HepG2 (cell line): ENCODE data around the gene TBX6. TPM values are rescaled to one million over a fixed set of nuclear protein-coding genes. Genes with fewer than 3 reads are reported as not detected.

Experiments
- ATAC-seq: fragments of 200-7000 bp; cut with Tn5 transposase; 3 replicates; pipeline ENCODE4 v1.9.1; 2020; ENCODE audit warnings: mild to moderate bottlenecking, moderate library complexity
- BruUV-seq: library from RNA; stranded (reverse); fragments of 400-500 nt; replicated peaks from 2 replicates; lab custom pipeline; 2021; lab: Mats Ljungman, UMichigan
- CTCF ChIA-PET: fragments of 300-600 bp; formaldehyde crosslinking; extraction: SDS; loops from one replicate; lab custom pipeline; 2021; ENCODE audit warnings: low total read pairs, inconsistent platforms, low intra/inter-chr PET ratio; lab: Yijun Ruan, JAX
- POLR2A ChIA-PET: fragments of 350-600 bp; sonication (Branson Sonifier 250); formaldehyde crosslinking; loops from one replicate; lab custom pipeline; 2020; ENCODE audit warnings: antibody characterized with exemption, inconsistent platforms; lab: Yijun Ruan, JAX
- DNase-seq: peaks from one replicate; pipeline ENCODE4 v3.0.0-alpha.2; 2015; ENCODE audit warnings: low spot score
- FAIRE-seq: peaks from 3 replicates; lab custom pipeline; 2011; peaks lifted over from hg19 to GRCh38; lab: Jason Lieb, UNC
- H2AFZ ChIP-seq: one replicate; pipeline ENCODE4 v1.6.1; 2011; ENCODE audit warnings: low read length, inconsistent platforms
- H3K27ac ChIP-seq: fragments of 300-600 bp; 3 replicates; pipeline ENCODE4 v1.8.0; 2011; ENCODE audit warnings: mixed run types, mild to moderate bottlenecking, mixed read lengths, low read length, inconsistent platforms; ENCODE audit not compliant: insufficient read depth; ENCODE audit errors: extremely low read length
- H3K27me3 ChIP-seq, 2 experiments: fragments of 200-600 bp in 1 of 2; 2 replicates in 1 of 2; 3 replicates in 1 of 2; pipeline versions ENCODE4 v1.6.0 to v1.8.0; 2011; ENCODE audit warnings: low read length in 2 of 2, mild to moderate bottlenecking in 2 of 2, moderate library complexity in 2 of 2, inconsistent platforms in 1 of 2; ENCODE audit not compliant: insufficient read depth in 2 of 2, control insufficient read depth in 1 of 2
- H3K36me3 ChIP-seq, 2 experiments: fragments of 200-600 bp in 1 of 2; replicated peaks in 1 of 2; 2 replicates in 1 of 2; 3 replicates in 1 of 2; pipeline versions ENCODE4 v1.5.1 to v1.8.0; 2011; ENCODE audit warnings: low read length in 2 of 2, inconsistent platforms in 1 of 2; ENCODE audit not compliant: insufficient read depth in 2 of 2, control insufficient read depth in 1 of 2
- H3K4me1 ChIP-seq: 2 replicates; pipeline ENCODE4 v1.5.1; 2012; ENCODE audit warnings: low read length, inconsistent platforms; ENCODE audit not compliant: insufficient read depth
- H3K4me2 ChIP-seq: 2 replicates; pipeline ENCODE4 v1.6.0; 2011; ENCODE audit warnings: low read depth, low read length, inconsistent platforms
- H3K4me3 ChIP-seq, 3 experiments: fragments of 200-600 bp in 1 of 3; sonication (generic), shearing (Covaris generic) in 1 of 3; replicated peaks in 1 of 3; 2 replicates each; pipeline ENCODE4 v1.5.1; 2011 to 2016; ENCODE audit warnings: low read length in 3 of 3, inconsistent platforms in 2 of 3, low read depth in 2 of 3, mild to moderate bottlenecking in 2 of 3, control low read depth in 1 of 3, mixed read lengths in 1 of 3; ENCODE audit not compliant: insufficient read depth in 1 of 3
- H3K79me2 ChIP-seq: one replicate; pipeline ENCODE4 v1.6.1; 2011; ENCODE audit warnings: low read length, inconsistent platforms; ENCODE audit not compliant: insufficient read depth
- H3K9ac ChIP-seq: 2 replicates; pipeline ENCODE4 v1.6.0; 2011; ENCODE audit warnings: mild to moderate bottlenecking, low read depth, low read length, inconsistent platforms; ENCODE audit not compliant: insufficient read depth
- H3K9me3 ChIP-seq: 2 replicates; pipeline ENCODE4 v1.5.1; 2012; ENCODE audit warnings: mild to moderate bottlenecking, low read length
- H4K20me1 ChIP-seq: 2 replicates; pipeline ENCODE4 v1.6.0; 2011; ENCODE audit warnings: inconsistent platforms, mild to moderate bottlenecking, low read length, moderate library complexity; ENCODE audit not compliant: insufficient read depth
- HOXA9 ChIP-seq: sonication (generic); formaldehyde crosslinking; IDR thresholded peaks from 2 replicates; pipeline ENCODE4 v1.8.1; 2022; ENCODE audit warnings: missing genetic modification reagents, mild to moderate bottlenecking, moderate library complexity, borderline replicate concordance
- KDM4B ChIP-seq: sonication (generic); formaldehyde crosslinking; IDR thresholded peaks from 2 replicates; pipeline ENCODE4 v1.4.0; 2020; ENCODE audit warnings: missing genetic modification reagents
- MED13 ChIP-seq: sonication (generic); formaldehyde crosslinking; IDR thresholded peaks from 2 replicates; pipeline ENCODE4 v1.5.0; 2020; ENCODE audit warnings: missing genetic modification reagents
- PAWR ChIP-seq: sonication (generic); formaldehyde crosslinking; IDR thresholded peaks from 2 replicates; pipeline ENCODE4 v1.4.0; 2020; ENCODE audit warnings: missing genetic modification reagents, mild to moderate bottlenecking, borderline replicate concordance
- RBFOX2 ChIP-seq: fragments of 200-400 bp; formaldehyde crosslinking; IDR thresholded peaks from 2 replicates; pipeline ENCODE4 v1.6.1; 2017; ENCODE audit warnings: low read depth, mild to moderate bottlenecking, low read length
- THYN1 ChIP-seq: sonication (generic); formaldehyde crosslinking; IDR thresholded peaks from 2 replicates; pipeline ENCODE4 v1.8.1; 2023; ENCODE audit warnings: low read depth, mild to moderate bottlenecking, moderate library complexity, missing genetic modification reagents, borderline replicate concordance
- ZNF431 ChIP-seq: sonication (generic); formaldehyde crosslinking; IDR thresholded peaks from 2 replicates; pipeline ENCODE4 v1.9.0; 2022; ENCODE audit warnings: missing genetic modification reagents, low read depth, mild to moderate bottlenecking, borderline replicate concordance
- ZNF724P ChIP-seq: sonication (generic); formaldehyde crosslinking; IDR thresholded peaks from 2 replicates; pipeline ENCODE4 v1.8.0; 2022; ENCODE audit warnings: missing genetic modification reagents, borderline replicate concordance
- WGBS: methylation state at CpG from one replicate; pipeline ENCODE4 v1.1.6; 2017; ENCODE audit warnings: low lambda C conversion rate; 5-methylcytosine and 5-hydroxymethylcytosine counted together
- in situ Hi-C: cut with HindIII; loops from 2 replicates; pipeline ENCODE4 v1.10.0; 2017; ENCODE audit warnings: low pct_unique_long_range_greater_than_20kb; ENCODE audit not compliant: extremely low pct_ligation_motif_present
- intact Hi-C: fragments of 100-400 bp; cut with micrococcal nuclease; formaldehyde crosslinking; loops from one replicate; pipeline ENCODE4 v1.10.0; 2022; ENCODE audit not compliant: unreplicated experiment
- polyA plus RNA-seq, 8 experiments: library from polyadenylated mRNA; depleted of rRNA in 3 of 8; stranded (reverse) in 7 of 8; unstranded in 1 of 8; fragments of >200 nt; fragmentation: Illumina TruSeq in 4 of 8; extraction: Trizol in 4 of 8; gene quantifications; 2 replicates each; pipeline versions ENCODE4 v1.2.1 to v1.2.3, GENCODE V29; 2011 to 2016; ENCODE audit warnings: low read depth in 4 of 8, missing spikeins in 1 of 8, mixed read lengths in 1 of 8; ENCODE audit not compliant: insufficient read depth in 1 of 8
- total RNA-seq, 5 experiments: library from RNA; depleted of rRNA; stranded (reverse); fragments of >200 nt; fragmentation: Illumina TruSeq; extraction: Trizol; gene quantifications; 2 replicates each; pipeline ENCODE4 v1.2.3, GENCODE V29; 2016; ENCODE audit warnings: low read depth in 1 of 5
- TF ChIP-seq, protein P1 (sequence below): sonication (generic); formaldehyde crosslinking; IDR thresholded peaks from 2 replicates; pipeline ENCODE4 v1.5.0; 2020; ENCODE audit warnings: mild to moderate bottlenecking, missing genetic modification reagents, moderate library complexity

The TBX6 gene
- total and polyA plus RNA-seq, 2 of the 13 experiments (the other 11 are each of a cell fraction or from before 2014, with no cell fraction given) = 0.24 to 0.42 TPM

DNA sequence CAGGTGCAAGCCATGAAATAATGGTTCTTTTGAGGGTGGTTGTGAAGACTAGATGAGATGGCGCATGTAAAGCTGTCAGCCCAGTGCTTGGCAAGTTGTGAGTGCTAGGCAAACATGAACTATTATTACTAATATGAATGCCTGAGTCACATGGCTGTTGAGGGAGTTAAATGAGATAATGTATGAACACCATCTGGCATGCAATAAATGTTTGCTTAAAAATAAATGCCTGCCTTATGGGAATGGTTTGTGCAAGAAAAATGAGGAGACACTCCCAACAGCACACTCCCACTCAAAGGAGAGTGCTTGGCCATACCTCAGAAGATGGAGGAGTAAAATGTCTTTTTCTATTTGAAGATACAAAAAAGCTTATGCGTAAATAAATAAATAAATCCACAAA lies 27.7 kb upstream of the TBX6 start:
- no peak overlapping the region for H3K9ac ChIP-seq
- H3K4me3 ChIP-seq = no peak overlapping the region
- H3K4me2 ChIP-seq = no peak overlapping the region
- no peak for ATAC-seq
- 97% methylated on average over 2 of the region's 2 CpGs for WGBS
- H2AFZ ChIP-seq = no peak overlapping the region
- ChIA-PET POLR2A (no interaction called here), CTCF (no interaction called here)
- intact Hi-C loops (no loop called here), in situ Hi-C loops (no loop called here)
- TF ChIP-seq RBFOX2 (0 out of 2 replicates have a peak, but pooled peaks have one; percentile 7), KDM4B (CRISPR knock-in tag) (no peak)
- H3K9me3 ChIP-seq = no peaks in the 10 kb centered on the region
- H3K4me1 ChIP-seq = peaks cover 34% of the 10 kb centered on the region
- no peaks in the 10 kb centered on the region for H4K20me1 ChIP-seq
- H3K36me3 ChIP-seq = peaks cover 9 to 20% of the 10 kb centered on the region in 2 experiments
- BruUV-seq = no TSS peak
- no peak for DNase-seq
- no peak overlapping the region for H3K27ac ChIP-seq
- FAIRE-seq = no peak
- H3K27me3 ChIP-seq = no peaks in the 10 kb centered on the region
- H3K79me2 ChIP-seq = no peaks in the 10 kb centered on the region

DNA sequence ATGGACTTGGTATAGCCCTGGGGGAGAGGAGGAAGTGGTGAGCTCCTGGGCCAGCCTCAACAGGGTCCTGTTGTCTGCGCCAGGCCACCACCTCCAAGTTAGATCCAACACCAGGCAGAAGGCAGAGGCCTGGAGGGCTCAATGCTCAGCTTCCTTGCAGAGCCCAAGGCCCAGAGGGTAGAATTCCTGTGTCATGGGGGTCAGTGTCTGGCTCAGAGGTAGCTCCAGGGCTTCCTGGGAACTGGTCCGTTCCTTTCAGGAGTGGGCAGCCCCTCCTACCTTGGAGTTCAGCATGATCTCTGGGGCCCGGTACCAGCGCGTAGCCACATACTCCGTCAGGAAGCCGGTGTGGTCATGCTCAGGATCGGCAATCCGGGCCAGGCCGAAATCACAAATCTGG lies 26.0 kb upstream of the TBX6 start:
- Histone ChIP-seq H3K27ac (no peak overlapping the region), H3K4me2 (no peak overlapping the region), H3K9ac (no peak overlapping the region), H4K20me1 (no peaks in the 10 kb centered on the region), H3K9me3 (no peaks in the 10 kb centered on the region), H2AFZ (no peak overlapping the region), H3K4me1 (peaks cover 33% of the 10 kb centered on the region), H3K79me2 (no peaks in the 10 kb centered on the region), H3K4me3 (no peak overlapping the region), H3K27me3 (no peaks in the 10 kb centered on the region), H3K36me3 (peaks cover 9 to 20% of the 10 kb centered on the region in 2 experiments)
- POLR2A ChIA-PET = no interaction called here
- DNase-seq (no peak), FAIRE-seq (no peak), ATAC-seq (no peak)
- WGBS = 98% methylated on average over 9 of the region's 10 CpGs
- BruUV-seq = no TSS peak
- in situ Hi-C loops (no loop called here), intact Hi-C loops (no loop called here)
- CTCF ChIA-PET = no interaction called here
- no peak for TF ChIP-seq ZNF724P (CRISPR knock-in tag)
- no peak for TF ChIP-seq PAWR (CRISPR knock-in tag)
- no peak for TF ChIP-seq THYN1
- TF ChIP-seq, protein P1, sequence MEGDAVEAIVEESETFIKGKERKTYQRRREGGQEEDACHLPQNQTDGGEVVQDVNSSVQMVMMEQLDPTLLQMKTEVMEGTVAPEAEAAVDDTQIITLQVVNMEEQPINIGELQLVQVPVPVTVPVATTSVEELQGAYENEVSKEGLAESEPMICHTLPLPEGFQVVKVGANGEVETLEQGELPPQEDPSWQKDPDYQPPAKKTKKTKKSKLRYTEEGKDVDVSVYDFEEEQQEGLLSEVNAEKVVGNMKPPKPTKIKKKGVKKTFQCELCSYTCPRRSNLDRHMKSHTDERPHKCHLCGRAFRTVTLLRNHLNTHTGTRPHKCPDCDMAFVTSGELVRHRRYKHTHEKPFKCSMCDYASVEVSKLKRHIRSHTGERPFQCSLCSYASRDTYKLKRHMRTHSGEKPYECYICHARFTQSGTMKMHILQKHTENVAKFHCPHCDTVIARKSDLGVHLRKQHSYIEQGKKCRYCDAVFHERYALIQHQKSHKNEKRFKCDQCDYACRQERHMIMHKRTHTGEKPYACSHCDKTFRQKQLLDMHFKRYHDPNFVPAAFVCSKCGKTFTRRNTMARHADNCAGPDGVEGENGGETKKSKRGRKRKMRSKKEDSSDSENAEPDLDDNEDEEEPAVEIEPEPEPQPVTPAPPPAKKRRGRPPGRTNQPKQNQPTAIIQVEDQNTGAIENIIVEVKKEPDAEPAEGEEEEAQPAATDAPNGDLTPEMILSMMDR (CRISPR knock-in tag) = no peak
- no peak for TF ChIP-seq HOXA9 (CRISPR knock-in tag)
- TF ChIP-seq ZNF431 (CRISPR knock-in tag) = no peak
- no peak for TF ChIP-seq MED13
